Peyer's patch (tissue), 4 donors: ENCODE results near the gene CHRNB2. TPM values are rescaled to one million over a fixed set of nuclear protein-coding genes. Genes with fewer than 3 reads are reported as not detected.

Experiments
- DNase-seq, 3 donors: peaks; one replicate each; pipeline ENCODE4 v3.0.0-alpha.2; 2017 to 2019
- H3K27ac ChIP-seq, 4 donors: fragments of 200-600 bp; sonication (generic); one replicate each; pipeline ENCODE4 v1.5.1; 2016 to 2019
- H3K27me3 ChIP-seq, 2 donors: fragments of 200-600 bp; sonication (generic); one replicate each; pipeline ENCODE4 v1.5.1; 2019
- H3K36me3 ChIP-seq, 3 donors: fragments of 200-600 bp; sonication (generic); one replicate each; pipeline ENCODE4 v1.5.1; 2016 to 2019
- H3K4me1 ChIP-seq, 4 donors: fragments of 200-600 bp; sonication (generic); one replicate each; pipeline ENCODE4 v1.5.1; 2016 to 2019
- H3K4me3 ChIP-seq, 4 donors: fragments of 200-600 bp; sonication (generic); 1 replicate in 3 of 4; 2 replicates in 1 of 4; pipeline ENCODE4 v1.5.1; 2016 to 2019; ENCODE audit warnings: mild to moderate bottlenecking in 1 of 4
- H3K9me3 ChIP-seq, 4 donors: fragments of 200-600 bp; sonication (generic); one replicate each; pipeline ENCODE4 v1.5.1; 2016 to 2019; ENCODE audit warnings: mild to moderate bottlenecking in 1 of 4
- POLR2A ChIP-seq, 2 donors: fragments of 450-650 bp; IDR thresholded peaks; one replicate each; pipeline ENCODE4 v1.5.1; 2017; ENCODE audit warnings: antibody characterized with exemption in 2 of 2, mild to moderate bottlenecking in 2 of 2, moderate library complexity in 2 of 2
- total RNA-seq, 4 donors: library from RNA; depleted of rRNA; stranded (reverse); fragments of >200 nt; gene quantifications; one replicate each; pipeline ENCODE4 v1.1.0, GENCODE V29; 2016
- TF ChIP-seq, protein P1 (sequence below), 6 experiments: fragments of 450-650 bp in 4 of 6; fragments of 200-600 bp in 2 of 6; sonication (generic) in 1 of 6; IDR thresholded peaks; one replicate each; pipeline ENCODE4 v1.5.1; 2017 to 2019; ENCODE audit warnings: antibody characterized with exemption in 6 of 6, mild to moderate bottlenecking in 3 of 6, moderate library complexity in 1 of 6

Gene CHRNB2
- total RNA-seq, 4 donors from 2014 or later: 0.27 to 0.53 (median 0.47) TPM; not detected in 1

DNA sequence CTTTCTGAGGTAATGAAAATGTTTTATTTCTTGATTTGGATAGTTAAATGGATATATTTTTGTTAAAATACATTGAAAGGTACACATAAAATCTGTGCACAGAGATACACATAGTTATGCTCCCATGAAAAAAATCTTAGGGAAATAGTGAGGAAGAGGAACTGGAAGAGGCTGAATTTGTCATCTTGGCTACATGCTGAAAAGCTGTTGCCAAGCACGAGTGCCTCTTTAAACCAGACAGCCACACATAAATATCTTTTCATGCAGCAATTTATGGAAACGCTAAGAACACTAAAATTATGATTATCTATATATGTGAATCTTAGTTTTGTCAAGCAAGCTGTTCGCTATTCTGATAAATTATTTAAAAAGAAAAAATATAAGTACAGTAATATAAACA lies 53.2 kb downstream of the CHRNB2 start:
- no peaks in the 10 kb centered on the region for H3K4me1 ChIP-seq

DNA sequence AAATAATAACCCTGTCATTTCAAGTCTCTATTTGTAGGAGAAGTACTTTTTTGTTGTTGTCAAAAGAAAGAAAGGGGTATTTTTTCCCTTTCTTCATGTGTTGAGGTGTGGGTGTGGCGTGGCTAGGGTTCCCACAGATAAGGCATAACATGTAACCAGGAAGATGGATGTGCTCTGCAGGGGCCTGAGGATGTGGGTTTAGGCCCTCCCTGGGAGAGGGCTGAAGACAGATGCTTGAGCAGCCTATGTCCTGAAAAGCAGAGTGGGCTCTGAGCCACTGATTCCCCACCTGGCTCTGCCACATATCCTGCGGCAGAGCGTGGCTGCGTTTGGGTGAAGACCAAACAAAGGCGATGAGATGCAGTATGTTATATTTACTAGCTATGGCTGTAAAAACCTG lies 54.3 kb downstream of the CHRNB2 start:
- H3K27ac ChIP-seq: no peak overlapping the region
- no peak for DNase-seq
- H3K4me3 ChIP-seq: no peak overlapping the region
- TF ChIP-seq, protein P1, sequence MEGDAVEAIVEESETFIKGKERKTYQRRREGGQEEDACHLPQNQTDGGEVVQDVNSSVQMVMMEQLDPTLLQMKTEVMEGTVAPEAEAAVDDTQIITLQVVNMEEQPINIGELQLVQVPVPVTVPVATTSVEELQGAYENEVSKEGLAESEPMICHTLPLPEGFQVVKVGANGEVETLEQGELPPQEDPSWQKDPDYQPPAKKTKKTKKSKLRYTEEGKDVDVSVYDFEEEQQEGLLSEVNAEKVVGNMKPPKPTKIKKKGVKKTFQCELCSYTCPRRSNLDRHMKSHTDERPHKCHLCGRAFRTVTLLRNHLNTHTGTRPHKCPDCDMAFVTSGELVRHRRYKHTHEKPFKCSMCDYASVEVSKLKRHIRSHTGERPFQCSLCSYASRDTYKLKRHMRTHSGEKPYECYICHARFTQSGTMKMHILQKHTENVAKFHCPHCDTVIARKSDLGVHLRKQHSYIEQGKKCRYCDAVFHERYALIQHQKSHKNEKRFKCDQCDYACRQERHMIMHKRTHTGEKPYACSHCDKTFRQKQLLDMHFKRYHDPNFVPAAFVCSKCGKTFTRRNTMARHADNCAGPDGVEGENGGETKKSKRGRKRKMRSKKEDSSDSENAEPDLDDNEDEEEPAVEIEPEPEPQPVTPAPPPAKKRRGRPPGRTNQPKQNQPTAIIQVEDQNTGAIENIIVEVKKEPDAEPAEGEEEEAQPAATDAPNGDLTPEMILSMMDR (IDR thresholded peaks at IDR 0.05): no peak
- TF ChIP-seq POLR2A (IDR thresholded peaks at IDR 0.05): no peak
- H3K9me3 ChIP-seq: no peaks in the 10 kb centered on the region
- H3K27me3 ChIP-seq: no peaks in the 10 kb centered on the region
- peaks cover 0 to 10% (median under 1%) of the 10 kb centered on the region in 4 donors for H3K4me1 ChIP-seq
- no peaks in the 10 kb centered on the region for H3K36me3 ChIP-seq

More for the DNA sequence above, 53.2 kb downstream of the CHRNB2 start:
- Histone ChIP-seq H3K4me3 (no peak overlapping the region), H3K27ac (no peak overlapping the region), H3K36me3 (no peaks in the 10 kb centered on the region), H3K27me3 (no peaks in the 10 kb centered on the region), H3K9me3 (no peaks in the 10 kb centered on the region)
- TF ChIP-seq, protein P1 (IDR thresholded peaks at IDR 0.05): no peak
- TF ChIP-seq POLR2A (IDR thresholded peaks at IDR 0.05): no peak
- no peak for DNase-seq

DNA sequence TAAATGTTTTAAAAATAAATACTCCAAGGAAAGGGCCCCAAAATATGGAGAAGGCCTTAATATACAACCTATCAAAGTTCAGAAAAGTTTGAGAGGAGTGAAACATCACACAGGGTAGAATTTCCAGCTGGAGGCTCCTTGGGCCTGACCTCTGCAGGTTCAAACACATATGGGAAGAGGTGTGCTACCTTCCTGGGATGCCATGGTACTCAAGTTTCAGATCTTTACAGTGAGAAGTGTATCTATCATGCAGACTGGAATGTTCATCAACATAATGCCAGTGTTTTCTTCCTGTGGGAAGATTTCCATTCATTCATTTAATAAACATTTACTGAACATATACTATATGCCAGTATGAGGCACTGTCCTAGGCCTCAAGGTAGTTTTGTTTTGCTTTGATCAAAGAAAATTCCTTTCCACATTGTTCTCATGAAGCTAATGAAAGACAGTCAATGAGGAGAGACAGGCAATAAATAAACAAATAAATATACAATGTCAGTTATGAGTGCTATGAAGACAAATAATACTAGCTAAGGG lies 55.0 kb downstream of the CHRNB2 start:
- DNase-seq: no peak
- no peak overlapping the region for H3K4me3 ChIP-seq
- H3K27me3 ChIP-seq: no peaks in the 10 kb centered on the region
- H3K36me3 ChIP-seq: no peaks in the 10 kb centered on the region
- TF ChIP-seq, protein P1 (IDR thresholded peaks at IDR 0.05): no peak
- TF ChIP-seq POLR2A (IDR thresholded peaks at IDR 0.05): no peak
- no peaks in the 10 kb centered on the region for H3K9me3 ChIP-seq
- H3K27ac ChIP-seq: no peak overlapping the region
- peaks cover 0 to 13% (median 2%) of the 10 kb centered on the region in 4 donors for H3K4me1 ChIP-seq

DNA sequence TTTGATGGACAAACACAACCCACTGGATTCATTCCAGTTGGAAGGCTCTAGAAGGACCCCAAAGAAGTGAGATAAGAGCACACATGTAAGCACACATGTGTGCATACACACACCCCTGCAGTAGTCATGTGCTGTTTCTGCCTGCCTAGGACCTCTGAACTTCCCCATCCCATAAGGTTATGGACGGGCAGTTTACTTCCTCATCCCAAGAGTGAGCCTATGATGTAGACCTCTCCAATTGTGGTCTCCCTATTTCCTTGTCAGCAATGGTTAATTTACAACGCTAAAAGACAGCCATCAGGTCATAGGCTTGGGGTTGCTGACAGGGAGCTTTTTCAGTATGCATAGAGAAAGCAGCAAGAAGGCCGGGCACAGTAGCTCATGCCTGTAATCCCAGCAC lies 55.8 kb downstream of the CHRNB2 start:
- Histone ChIP-seq H3K4me1 (peaks cover 0 to 13% (median 2%) of the 10 kb centered on the region in 4 donors), H3K4me3 (no peak overlapping the region), H3K9me3 (no peaks in the 10 kb centered on the region), H3K27me3 (no peaks in the 10 kb centered on the region), H3K36me3 (no peaks in the 10 kb centered on the region), H3K27ac (no peak overlapping the region)
- no peak for TF ChIP-seq POLR2A (IDR thresholded peaks at IDR 0.05)
- TF ChIP-seq, protein P1 (IDR thresholded peaks at IDR 0.05): no peak
- DNase-seq: no peak

DNA sequence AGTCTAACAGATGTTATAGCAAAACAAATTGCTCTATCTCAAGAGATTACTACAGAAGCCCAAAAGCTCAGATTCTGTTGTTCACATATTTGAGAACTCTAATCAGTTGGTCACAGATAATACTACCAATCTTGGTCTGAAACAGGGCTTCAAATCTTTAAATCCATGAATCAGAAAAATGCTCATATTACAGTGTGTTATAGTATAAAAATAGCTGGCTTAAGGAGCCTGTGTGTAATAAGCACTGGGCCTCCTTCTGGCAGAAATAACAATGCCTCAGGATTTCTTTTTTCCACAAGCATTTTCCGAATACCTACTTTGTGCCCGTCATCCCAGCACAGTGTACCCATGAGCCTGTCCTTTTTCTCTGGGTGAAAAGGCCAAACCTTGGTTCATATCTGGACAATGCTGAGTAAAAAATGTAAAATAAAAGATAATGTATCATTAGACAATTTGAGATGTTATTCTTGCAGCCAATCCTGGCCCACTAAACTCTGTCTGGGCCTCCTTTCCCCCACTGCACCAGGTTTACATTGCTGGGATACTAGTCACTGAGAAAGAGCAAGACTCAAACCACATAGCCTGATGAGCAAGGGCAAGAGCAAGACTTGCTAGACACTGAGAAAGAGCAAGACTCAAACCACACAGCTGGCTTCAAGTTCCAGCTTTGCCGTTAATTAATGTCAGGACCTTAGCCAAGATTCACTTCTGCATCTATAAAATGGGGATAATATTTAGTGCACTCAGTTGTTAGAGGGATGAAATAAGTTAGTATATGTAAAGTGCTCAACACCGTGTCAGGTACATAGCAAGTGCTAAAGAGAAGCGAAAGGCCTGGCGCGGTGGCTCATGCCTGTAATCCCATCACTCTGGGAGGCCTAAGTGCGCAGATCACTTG lies 57.4 kb downstream of the CHRNB2 start:
- H3K27me3 ChIP-seq: no peaks in the 10 kb centered on the region
- no peaks in the 10 kb centered on the region for H3K36me3 ChIP-seq
- no peak overlapping the region for H3K4me3 ChIP-seq
- H3K27ac ChIP-seq: no peak overlapping the region
- H3K4me1 ChIP-seq: peaks cover 0 to 13% (median 2%) of the 10 kb centered on the region in 4 donors
- TF ChIP-seq, protein P1 (IDR thresholded peaks at IDR 0.05): no peak
- TF ChIP-seq POLR2A (IDR thresholded peaks at IDR 0.05): no peak
- no peaks in the 10 kb centered on the region for H3K9me3 ChIP-seq
- DNase-seq: no peak
